B cell (primary cell): ENCODE measurements around the gene CORO2A. TPM values are rescaled to one million over a fixed set of nuclear protein-coding genes. Genes with fewer than 3 reads are reported as not detected.

Experiments
- ATAC-seq: fragments of 200-7000 bp; cut with Tn5 transposase; one replicate; pipeline ENCODE4 v1.10.0; 2021; ENCODE audit warnings: low read depth, mild to moderate bottlenecking, moderate number of reproducible peaks, moderate library complexity
- CTCF ChIA-PET: fragments of 350-600 bp; sonication (Branson Sonifier 250); formaldehyde crosslinking; loops from one replicate; lab custom pipeline; 2021; ENCODE audit warnings: antibody characterized with exemption, inconsistent platforms; lab: Charles Lee
- POLR2A ChIA-PET: fragments of 350-600 bp; sonication (Branson Sonifier 250); formaldehyde crosslinking; loops from one replicate; lab custom pipeline; 2021; ENCODE audit warnings: antibody characterized with exemption; lab: Charles Lee
- DNase-seq: peaks from one replicate; pipeline ENCODE4 v3.0.0; 2013
- H2AFZ ChIP-seq: 2 replicates; pipeline ENCODE4 v1.6.1; 2012; ENCODE audit warnings: mild to moderate bottlenecking, low read depth, low read length; ENCODE audit not compliant: insufficient read depth, poor library complexity, severe bottlenecking
- H3K27ac ChIP-seq, 2 donors: 1 replicate in 1 of 2; 2 replicates in 1 of 2; pipeline ENCODE4 v1.5.1; 2012 to 2013; ENCODE audit warnings: low read length in 2 of 2, mild to moderate bottlenecking in 2 of 2, moderate library complexity in 1 of 2
- H3K27me3 ChIP-seq, 4 experiments: fragments of 200-600 bp in 1 of 4; sonication (generic) in 1 of 4; replicated peaks in 1 of 4; 1 replicate in 2 of 4; 2 replicates in 2 of 4; pipeline versions ENCODE4 v1.6.1 to v1.7.0; 2013 to 2016; ENCODE audit warnings: low read length in 3 of 4, mild to moderate bottlenecking in 2 of 4, mixed read lengths in 1 of 4, moderate library complexity in 1 of 4; ENCODE audit not compliant: insufficient read depth in 4 of 4, control insufficient read depth in 3 of 4; ENCODE audit errors: control extremely low read depth in 1 of 4
- H3K36me3 ChIP-seq, 2 experiments: replicated peaks in 1 of 2; 1 replicate in 1 of 2; 2 replicates in 1 of 2; pipeline versions ENCODE4 v1.6.1 to v1.7.1; 2013; ENCODE audit warnings: low read length in 1 of 2; ENCODE audit not compliant: insufficient read depth in 2 of 2, control insufficient read depth in 1 of 2; ENCODE audit errors: control extremely low read depth in 1 of 2, extremely low read depth in 1 of 2
- H3K4me1 ChIP-seq, 2 donors: fragments of 200-600 bp in 1 of 2; sonication (generic) in 1 of 2; 1 replicate in 1 of 2; 2 replicates in 1 of 2; pipeline versions ENCODE4 v1.5.1 to v1.6.1; 2013 to 2017; ENCODE audit warnings: low read length in 2 of 2; ENCODE audit not compliant: control insufficient read depth in 2 of 2, insufficient read depth in 2 of 2
- H3K4me2 ChIP-seq: replicated peaks from 2 replicates; pipeline ENCODE3; 2012; ENCODE audit warnings: mild to moderate bottlenecking, low read depth, low read length; ENCODE audit not compliant: poor library complexity, severe bottlenecking
- H3K4me3 ChIP-seq, 5 experiments: fragments of 200-600 bp in 1 of 5; sonication (generic) in 1 of 5; 1 replicate in 3 of 5; 2 replicates in 2 of 5; pipeline versions ENCODE4 v1.5.1 to v1.7.0; 2011 to 2016; ENCODE audit warnings: low read length in 4 of 5, mild to moderate bottlenecking in 4 of 5, low read depth in 2 of 5, control low read depth in 1 of 5, moderate library complexity in 1 of 5; ENCODE audit not compliant: insufficient read depth in 1 of 5; ENCODE audit errors: control extremely low read depth in 1 of 5, extremely low read depth in 1 of 5
- H3K79me2 ChIP-seq: fragments of 200-600 bp; sonication (generic); one replicate; pipeline ENCODE4 v1.6.0; 2016; ENCODE audit warnings: low read length; ENCODE audit not compliant: control insufficient read depth, insufficient read depth
- H3K9ac ChIP-seq: fragments of 200-600 bp; sonication (generic); 2 replicates; pipeline ENCODE4 v1.6.1; 2017; ENCODE audit warnings: mild to moderate bottlenecking, low read length, moderate library complexity
- H3K9me3 ChIP-seq, 3 donors: one replicate each; pipeline versions ENCODE4 v1.6.1 to v1.7.1; 2013; ENCODE audit warnings: low read length in 2 of 3; ENCODE audit not compliant: control insufficient read depth in 2 of 3, insufficient read depth in 1 of 3; ENCODE audit errors: control extremely low read depth in 1 of 3
- H4K20me1 ChIP-seq: 2 replicates; pipeline ENCODE4 v1.6.0; 2012; ENCODE audit warnings: mild to moderate bottlenecking, low read length; ENCODE audit not compliant: insufficient read depth, control insufficient read depth, poor library complexity, severe bottlenecking
- H3K27ac Mint-ChIP-seq: one replicate; pipeline ENCODE4 v1.8.0; 2021; ENCODE audit warnings: mixed read lengths
- H3K27me3 Mint-ChIP-seq: one replicate; pipeline ENCODE4 v1.8.0; 2021; ENCODE audit warnings: mixed read lengths
- H3K4me1 Mint-ChIP-seq: one replicate; pipeline ENCODE4 v1.8.0; 2021; ENCODE audit warnings: mixed read lengths
- H3K4me3 Mint-ChIP-seq: one replicate; pipeline ENCODE4 v1.8.0; 2021; ENCODE audit warnings: mixed read lengths
- H3K9me3 Mint-ChIP-seq: one replicate; pipeline ENCODE4 v1.8.0; 2022; ENCODE audit warnings: mixed read lengths; ENCODE audit not compliant: insufficient read depth
- CTCF ChIP-seq: fragments of 200-600 bp; IDR thresholded peaks from one replicate; pipeline ENCODE4 v1.8.0; 2022; ENCODE audit warnings: antibody characterized with exemption, mild to moderate bottlenecking
- EZH2 ChIP-seq: IDR thresholded peaks from 2 replicates; pipeline ENCODE4 v1.6.1; 2012; ENCODE audit warnings: borderline replicate concordance, low read depth, mild to moderate bottlenecking, moderate library complexity, low read length; ENCODE audit not compliant: insufficient read depth, poor library complexity, severe bottlenecking
- WGBS: methylation state at CpG from one replicate; pipeline ENCODE4 v1.1.5; 2013; ENCODE audit warnings: missing lambda C conversion rate; ENCODE audit not compliant: insufficient coverage; 5-methylcytosine and 5-hydroxymethylcytosine counted together
- intact Hi-C: fragments of 100-400 bp; cut with micrococcal nuclease; formaldehyde crosslinking; loops from one replicate; pipeline ENCODE4 v1.10.0; 2022
- polyA plus RNA-seq: library from polyadenylated mRNA; depleted of rRNA; stranded (reverse); fragments of >200 nt; gene quantifications from 2 replicates; pipeline ENCODE4 v1.2.3, GENCODE V29; 2012
- total RNA-seq, 2 donors: library from RNA; stranded (reverse); fragments of 120-200 nt in 1 of 2; gene quantifications; 1 replicate in 1 of 2; 2 replicates in 1 of 2; pipeline versions ENCODE4 v1.2.3 to v1.2.4, GENCODE V29; 2013 to 2022

The CORO2A gene
- total and polyA plus RNA-seq, 2 donors (not counting 1 experiment from before 2014, with no cell fraction given) = 1.1 to 2.0 TPM

DNA sequence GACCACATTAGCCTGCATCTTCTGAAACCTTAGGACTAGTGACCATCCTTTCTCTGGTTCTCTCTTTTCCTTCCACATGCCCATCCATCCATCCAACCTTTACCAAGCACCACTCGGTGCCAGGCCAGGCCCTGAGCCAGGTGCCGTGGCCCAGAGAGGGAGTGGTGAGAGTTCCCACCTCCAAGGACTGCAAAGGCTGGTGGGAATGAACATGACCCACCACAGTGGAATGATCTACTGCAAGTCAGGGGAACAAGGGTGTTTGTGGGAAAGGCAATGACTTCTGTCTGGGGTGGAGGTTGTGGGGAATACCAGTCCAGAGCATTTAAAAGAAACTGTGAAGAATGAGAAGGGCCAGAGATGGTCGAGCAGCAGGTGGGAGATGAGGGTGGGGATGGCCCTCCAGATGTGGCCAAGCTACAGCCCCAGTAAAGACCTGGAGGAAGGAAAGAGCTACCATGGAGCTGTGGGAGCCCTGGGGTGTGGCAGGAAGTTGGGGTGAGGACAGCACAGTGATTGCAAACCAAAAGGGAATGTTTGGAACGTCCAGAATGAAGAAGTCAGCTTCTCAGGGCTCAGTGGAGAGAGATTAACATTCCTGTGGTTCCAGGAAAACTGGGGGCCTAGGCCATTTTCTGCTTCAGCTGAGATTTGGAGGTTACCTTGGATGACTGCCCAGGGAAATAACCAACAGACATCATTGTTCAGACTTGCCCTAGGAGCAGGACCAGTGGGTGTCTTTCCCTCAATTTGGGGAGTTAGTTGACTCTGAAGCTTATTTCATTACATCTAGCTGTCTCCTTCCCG is 30.7 kb upstream of the CORO2A start:
- CTCF ChIA-PET = no interaction called here
- Histone ChIP-seq H3K9me3 (no peaks in the 10 kb centered on the region), H3K4me3 (no peak overlapping the region), H3K4me2 (no peak overlapping the region), H4K20me1 (no peaks in the 10 kb centered on the region), H3K79me2 (no peaks in the 10 kb centered on the region), H3K27ac (no peak overlapping the region), H3K36me3 (peaks cover 0 to 8% of the 10 kb centered on the region in 2 experiments), H2AFZ (no peak overlapping the region), H3K9ac (no peak overlapping the region), H3K27me3 (no peaks in the 10 kb centered on the region), H3K4me1 (no peaks in the 10 kb centered on the region)
- H3K27me3 Mint-ChIP-seq = no peaks in the 10 kb centered on the region
- DNase-seq (no peak), ATAC-seq (no peak)
- no peak overlapping the region for H3K4me3 Mint-ChIP-seq
- POLR2A ChIA-PET = no interaction called here
- intact Hi-C loops = no loop called here
- H3K4me1 Mint-ChIP-seq = no peaks in the 10 kb centered on the region
- no peak for TF ChIP-seq EZH2
- no peak for TF ChIP-seq CTCF
- no peak overlapping the region for H3K27ac Mint-ChIP-seq
- no peaks in the 10 kb centered on the region for H3K9me3 Mint-ChIP-seq
- 39% methylated on average over 2 of the region's 5 CpGs for whole genome bisulfite sequencing

- TF ChIP-seq CTCF = no peak
- no peak for TF ChIP-seq EZH2
- no peak overlapping the region for H2AFZ ChIP-seq
- H4K20me1 ChIP-seq = no peaks in the 10 kb centered on the region
- no peak overlapping the region for H3K9ac ChIP-seq
- H3K79me2 ChIP-seq = no peaks in the 10 kb centered on the region
- no peaks in the 10 kb centered on the region for H3K4me1 Mint-ChIP-seq
- intact Hi-C loops = no loop called here
- CTCF ChIA-PET = interaction anchor here (0.6 to 1.2 kb wide), 4 partner anchors 13 to 1685 kb away, joined by 3 to 5 read pairs (median 3); no protein-coding TSS in a partner anchor
- no peak overlapping the region for H3K27ac ChIP-seq
- no peaks in the 10 kb centered on the region for H3K27me3 ChIP-seq
- H3K27me3 Mint-ChIP-seq = no peaks in the 10 kb centered on the region
- no peak overlapping the region for H3K4me2 ChIP-seq
- no peak overlapping the region for H3K4me3 ChIP-seq
- ATAC-seq (no peak), DNase-seq (no peak)
- H3K4me1 ChIP-seq = no peaks in the 10 kb centered on the region
- POLR2A ChIA-PET = no interaction called here
- WGBS = 98% methylated on average over 16 of the region's 21 CpGs
- H3K4me3 Mint-ChIP-seq = no peak overlapping the region
- no peaks in the 10 kb centered on the region for H3K9me3 ChIP-seq
- no peak overlapping the region for H3K27ac Mint-ChIP-seq
- H3K36me3 ChIP-seq = peaks cover 0 to 5% of the 10 kb centered on the region in 2 experiments
- H3K9me3 Mint-ChIP-seq = no peaks in the 10 kb centered on the region
These were observed 28.5 kb upstream of the CORO2A start for GRCh38 chr9:98220911-98221310.
